GM23338 (cell line): ENCODE data around the gene NDOR1. TPM values are rescaled to one million over a fixed set of nuclear protein-coding genes. Genes with fewer than 3 reads are reported as not detected.

Experiments used
- ATAC-seq: fragments of 200-7000 bp; cut with Tn5 transposase; 3 replicates; pipeline ENCODE4 v1.9.1; 2020
- DNase-seq: peaks from one replicate; pipeline ENCODE4 v3.0.0-alpha.2; 2015; ENCODE audit warnings: low spot score
- H2AFZ ChIP-seq: fragments of 200-600 bp; sonication (generic); 2 replicates; pipeline ENCODE4 v1.8.0; 2016; ENCODE audit warnings: antibody characterized with exemption, mild to moderate bottlenecking, moderate library complexity
- H3F3A ChIP-seq: fragments of 200-600 bp; sonication (generic); replicated peaks from 2 replicates; pipeline ENCODE4 v1.8.0; 2017; ENCODE audit warnings: antibody characterized with exemption, mixed run types, low read depth
- H3K27ac ChIP-seq: fragments of 200-600 bp; sonication (generic); 2 replicates; pipeline ENCODE4 v1.6.1; 2016; ENCODE audit warnings: low read depth
- H3K27me3 ChIP-seq: fragments of 200-600 bp; sonication (generic); 2 replicates; pipeline ENCODE4 v1.8.0; 2016; ENCODE audit warnings: mild to moderate bottlenecking, mixed run types, moderate library complexity; ENCODE audit not compliant: insufficient read depth
- H3K36me3 ChIP-seq: fragments of 200-600 bp; sonication (generic); 2 replicates; pipeline ENCODE4 v1.8.0; 2016; ENCODE audit warnings: mild to moderate bottlenecking; ENCODE audit not compliant: insufficient read depth
- H3K4me1 ChIP-seq: fragments of 200-600 bp; sonication (generic); 2 replicates; pipeline ENCODE4 v1.8.0; 2016; ENCODE audit warnings: mild to moderate bottlenecking, moderate library complexity; ENCODE audit not compliant: insufficient read depth
- H3K4me2 ChIP-seq: fragments of 200-600 bp; sonication (generic); 2 replicates; pipeline ENCODE4 v1.7.1; 2017; ENCODE audit warnings: mixed run types
- H3K4me3 ChIP-seq: fragments of 200-600 bp; sonication (generic); 2 replicates; pipeline ENCODE4 v1.6.1; 2016; ENCODE audit warnings: mixed run types
- H3K79me2 ChIP-seq: fragments of 200-600 bp; sonication (generic); replicated peaks from 2 replicates; pipeline ENCODE4 v1.8.0; 2017; ENCODE audit warnings: mild to moderate bottlenecking; ENCODE audit not compliant: insufficient read depth
- H3K9me2 ChIP-seq: fragments of 200-600 bp; sonication (generic); 2 replicates; pipeline ENCODE4 v1.8.0; 2017; ENCODE audit not compliant: insufficient read depth
- H4K20me1 ChIP-seq: fragments of 200-600 bp; sonication (generic); replicated peaks from 2 replicates; pipeline ENCODE4 v1.8.0; 2017; ENCODE audit warnings: mild to moderate bottlenecking; ENCODE audit not compliant: insufficient read depth
- H3K27ac Mint-ChIP-seq: 2 replicates; pipeline ENCODE4 v1.8.0; 2020; ENCODE audit warnings: inconsistent platforms, mild to moderate bottlenecking, moderate library complexity, mixed read lengths
- H3K27me3 Mint-ChIP-seq: 3 replicates; pipeline ENCODE4 v1.8.0; 2022; ENCODE audit warnings: low read depth, mild to moderate bottlenecking, moderate library complexity, mixed read lengths, inconsistent platforms; ENCODE audit not compliant: insufficient read depth, poor library complexity
- H3K36me3 Mint-ChIP-seq: 3 replicates; pipeline ENCODE4 v1.8.0; 2021; ENCODE audit warnings: low read depth, mild to moderate bottlenecking, inconsistent platforms, moderate library complexity, mixed read lengths
- H3K4me1 Mint-ChIP-seq: 3 replicates; pipeline ENCODE4 v1.8.0; 2020; ENCODE audit warnings: mild to moderate bottlenecking, inconsistent platforms, mixed read lengths
- H3K4me3 Mint-ChIP-seq: 3 replicates; pipeline ENCODE4 v1.8.0; 2021; ENCODE audit warnings: moderate library complexity, mild to moderate bottlenecking, inconsistent platforms, mixed read lengths
- H3K9me3 Mint-ChIP-seq: 3 replicates; pipeline ENCODE4 v1.8.0; 2020; ENCODE audit warnings: moderate library complexity, mild to moderate bottlenecking, inconsistent platforms, mixed read lengths
- EZH2 ChIP-seq: fragments of 200-600 bp; sonication (generic); IDR thresholded peaks from one replicate; pipeline ENCODE4 v1.8.0; 2017; ENCODE audit warnings: antibody characterized with exemption, mild to moderate bottlenecking, low read depth; ENCODE audit not compliant: unreplicated experiment
- EZH2phosphoT487 ChIP-seq: fragments of 200-600 bp; sonication (generic); IDR thresholded peaks from one replicate; pipeline ENCODE4 v1.8.1; 2018; ENCODE audit warnings: antibody characterized with exemption; ENCODE audit not compliant: unreplicated experiment
- JUNB ChIP-seq: IDR thresholded peaks from one replicate; pipeline ENCODE4 v1.6.1; 2016; ENCODE audit warnings: antibody characterized with exemption; ENCODE audit not compliant: unreplicated experiment
- NANOG ChIP-seq: IDR thresholded peaks from 2 replicates; pipeline ENCODE4 v1.6.1; 2016; ENCODE audit warnings: antibody characterized with exemption, borderline replicate concordance
- POLR2AphosphoS5 ChIP-seq: IDR thresholded peaks from 2 replicates; pipeline ENCODE4 v1.6.1; 2016; ENCODE audit warnings: antibody characterized with exemption, low read depth
- ZNF114 ChIP-seq: fragments of 250-450 bp; sonication (Bioruptor Pico); IDR thresholded peaks from 2 replicates; pipeline ENCODE4 v1.5.0; 2020; ENCODE audit warnings: mild to moderate bottlenecking, moderate library complexity
- ZNF331 ChIP-seq: fragments of 250-450 bp; sonication (Bioruptor Pico); IDR thresholded peaks from 2 replicates; pipeline ENCODE4 v1.5.0; 2020; ENCODE audit warnings: low read depth, mild to moderate bottlenecking, moderate library complexity
- polyA plus RNA-seq: library from polyadenylated mRNA; unstranded; fragments of >200 nt; fragmentation: Nextera tagmentation; extraction: Ambion mirVana; gene quantifications from 2 replicates; pipeline ENCODE4 v1.2.1, GENCODE V29; 2016
- total RNA-seq: library from RNA; depleted of rRNA; stranded (reverse); fragments of >200 nt; shearing (Covaris generic); gene quantifications from 2 replicates; pipeline ENCODE4 v1.2.3, GENCODE V29; 2014
- TF ChIP-seq, protein P1 (sequence below): IDR thresholded peaks from one replicate; pipeline ENCODE4 v1.6.1; 2018; ENCODE audit warnings: antibody characterized with exemption; ENCODE audit not compliant: unreplicated experiment
- TF ChIP-seq, protein P2 (sequence below), 2 experiments: fragments of 200-600 bp in 1 of 2; sonication (generic) in 1 of 2; conservative IDR thresholded peaks; 2 replicates each; pipeline versions ENCODE4 v1.5.1 to v1.6.1; 2016 to 2017; ENCODE audit warnings: antibody characterized with exemption in 2 of 2, low read depth in 2 of 2, mild to moderate bottlenecking in 2 of 2, moderate library complexity in 1 of 2
- TF ChIP-seq, protein P3 (sequence below): IDR thresholded peaks from 2 replicates; pipeline ENCODE4 v1.6.1; 2016; ENCODE audit warnings: antibody characterized with exemption

The NDOR1 gene
- total and polyA plus RNA-seq, 2 experiments from 2014 or later: 19.4 to 38.1 TPM

DNA sequence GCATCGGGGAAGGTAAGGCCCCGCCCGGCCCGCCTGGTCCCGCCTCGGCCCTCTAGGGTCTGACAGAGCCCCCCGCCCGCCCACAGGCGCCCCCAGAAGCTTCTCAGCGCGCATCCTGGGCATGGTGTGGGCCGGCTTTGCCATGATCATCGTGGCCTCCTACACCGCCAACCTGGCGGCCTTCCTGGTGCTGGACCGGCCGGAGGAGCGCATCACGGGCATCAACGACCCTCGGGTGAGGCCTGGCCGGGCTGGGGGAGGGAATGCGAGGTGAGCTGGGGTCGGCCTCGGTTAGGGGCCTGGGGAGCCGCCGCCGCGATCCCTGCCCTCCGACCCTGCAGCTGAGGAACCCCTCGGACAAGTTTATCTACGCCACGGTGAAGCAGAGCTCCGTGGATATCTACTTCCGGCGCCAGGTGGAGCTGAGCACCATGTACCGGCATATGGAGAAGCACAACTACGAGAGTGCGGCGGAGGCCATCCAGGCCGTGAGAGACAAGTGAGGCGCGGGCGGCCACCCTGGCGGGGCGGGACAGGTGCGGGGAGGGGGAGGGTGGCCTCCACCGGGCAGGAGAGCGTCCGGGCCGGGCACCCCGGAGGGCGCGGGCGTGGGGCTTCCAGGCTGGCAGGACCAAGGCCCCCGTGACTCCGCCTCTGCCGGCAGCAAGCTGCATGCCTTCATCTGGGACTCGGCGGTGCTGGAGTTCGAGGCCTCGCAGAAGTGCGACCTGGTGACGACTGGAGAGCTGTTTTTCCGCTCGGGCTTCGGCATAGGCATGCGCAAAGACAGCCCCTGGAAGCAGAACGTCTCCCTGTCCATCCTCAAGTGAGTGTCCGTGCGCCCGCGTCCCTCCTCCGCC is 42.8 kb upstream of the NDOR1 start:
- no peaks in the 10 kb centered on the region for H3K4me1 ChIP-seq
- H3K36me3 ChIP-seq: no peaks in the 10 kb centered on the region
- Mint-ChIP-seq H3K27ac (no peak overlapping the region), H3K27me3 (peaks cover 87% of the 10 kb centered on the region), H3K4me3 (peak overlapping the region; percentile 69), H3K4me1 (no peaks in the 10 kb centered on the region; the same call in 2 of the 3 replicates), H3K36me3 (no peaks in the 10 kb centered on the region), H3K9me3 (no peaks in the 10 kb centered on the region)
- H3K27ac ChIP-seq: no peak overlapping the region
- no peaks in the 10 kb centered on the region for H4K20me1 ChIP-seq
- H2AFZ ChIP-seq: peak overlapping the region; percentile 56
- H3K79me2 ChIP-seq: no peaks in the 10 kb centered on the region
- H3F3A ChIP-seq: no peaks in the 10 kb centered on the region
- ATAC-seq (peak; percentile 30), DNase-seq (peak; percentile 74)
- TF ChIP-seq, protein P1, sequence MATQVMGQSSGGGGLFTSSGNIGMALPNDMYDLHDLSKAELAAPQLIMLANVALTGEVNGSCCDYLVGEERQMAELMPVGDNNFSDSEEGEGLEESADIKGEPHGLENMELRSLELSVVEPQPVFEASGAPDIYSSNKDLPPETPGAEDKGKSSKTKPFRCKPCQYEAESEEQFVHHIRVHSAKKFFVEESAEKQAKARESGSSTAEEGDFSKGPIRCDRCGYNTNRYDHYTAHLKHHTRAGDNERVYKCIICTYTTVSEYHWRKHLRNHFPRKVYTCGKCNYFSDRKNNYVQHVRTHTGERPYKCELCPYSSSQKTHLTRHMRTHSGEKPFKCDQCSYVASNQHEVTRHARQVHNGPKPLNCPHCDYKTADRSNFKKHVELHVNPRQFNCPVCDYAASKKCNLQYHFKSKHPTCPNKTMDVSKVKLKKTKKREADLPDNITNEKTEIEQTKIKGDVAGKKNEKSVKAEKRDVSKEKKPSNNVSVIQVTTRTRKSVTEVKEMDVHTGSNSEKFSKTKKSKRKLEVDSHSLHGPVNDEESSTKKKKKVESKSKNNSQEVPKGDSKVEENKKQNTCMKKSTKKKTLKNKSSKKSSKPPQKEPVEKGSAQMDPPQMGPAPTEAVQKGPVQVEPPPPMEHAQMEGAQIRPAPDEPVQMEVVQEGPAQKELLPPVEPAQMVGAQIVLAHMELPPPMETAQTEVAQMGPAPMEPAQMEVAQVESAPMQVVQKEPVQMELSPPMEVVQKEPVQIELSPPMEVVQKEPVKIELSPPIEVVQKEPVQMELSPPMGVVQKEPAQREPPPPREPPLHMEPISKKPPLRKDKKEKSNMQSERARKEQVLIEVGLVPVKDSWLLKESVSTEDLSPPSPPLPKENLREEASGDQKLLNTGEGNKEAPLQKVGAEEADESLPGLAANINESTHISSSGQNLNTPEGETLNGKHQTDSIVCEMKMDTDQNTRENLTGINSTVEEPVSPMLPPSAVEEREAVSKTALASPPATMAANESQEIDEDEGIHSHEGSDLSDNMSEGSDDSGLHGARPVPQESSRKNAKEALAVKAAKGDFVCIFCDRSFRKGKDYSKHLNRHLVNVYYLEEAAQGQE: no peak
- TF ChIP-seq, protein P2, sequence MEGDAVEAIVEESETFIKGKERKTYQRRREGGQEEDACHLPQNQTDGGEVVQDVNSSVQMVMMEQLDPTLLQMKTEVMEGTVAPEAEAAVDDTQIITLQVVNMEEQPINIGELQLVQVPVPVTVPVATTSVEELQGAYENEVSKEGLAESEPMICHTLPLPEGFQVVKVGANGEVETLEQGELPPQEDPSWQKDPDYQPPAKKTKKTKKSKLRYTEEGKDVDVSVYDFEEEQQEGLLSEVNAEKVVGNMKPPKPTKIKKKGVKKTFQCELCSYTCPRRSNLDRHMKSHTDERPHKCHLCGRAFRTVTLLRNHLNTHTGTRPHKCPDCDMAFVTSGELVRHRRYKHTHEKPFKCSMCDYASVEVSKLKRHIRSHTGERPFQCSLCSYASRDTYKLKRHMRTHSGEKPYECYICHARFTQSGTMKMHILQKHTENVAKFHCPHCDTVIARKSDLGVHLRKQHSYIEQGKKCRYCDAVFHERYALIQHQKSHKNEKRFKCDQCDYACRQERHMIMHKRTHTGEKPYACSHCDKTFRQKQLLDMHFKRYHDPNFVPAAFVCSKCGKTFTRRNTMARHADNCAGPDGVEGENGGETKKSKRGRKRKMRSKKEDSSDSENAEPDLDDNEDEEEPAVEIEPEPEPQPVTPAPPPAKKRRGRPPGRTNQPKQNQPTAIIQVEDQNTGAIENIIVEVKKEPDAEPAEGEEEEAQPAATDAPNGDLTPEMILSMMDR (conservative IDR thresholded peaks at IDR 0.05; ENCODE audit: low read depth in 2 of 2): peak in 1 of 2 experiments; percentile 23; a peak in 2 of 4 replicates
- peak; percentile 46 for TF ChIP-seq EZH2
- peaks cover 86% of the 10 kb centered on the region for H3K27me3 ChIP-seq
- H3K4me3 ChIP-seq: peak overlapping the region; percentile 62
- H3K9me2 ChIP-seq: no peaks in the 10 kb centered on the region
- peak overlapping the region; percentile 82 for H3K4me2 ChIP-seq

DNA sequence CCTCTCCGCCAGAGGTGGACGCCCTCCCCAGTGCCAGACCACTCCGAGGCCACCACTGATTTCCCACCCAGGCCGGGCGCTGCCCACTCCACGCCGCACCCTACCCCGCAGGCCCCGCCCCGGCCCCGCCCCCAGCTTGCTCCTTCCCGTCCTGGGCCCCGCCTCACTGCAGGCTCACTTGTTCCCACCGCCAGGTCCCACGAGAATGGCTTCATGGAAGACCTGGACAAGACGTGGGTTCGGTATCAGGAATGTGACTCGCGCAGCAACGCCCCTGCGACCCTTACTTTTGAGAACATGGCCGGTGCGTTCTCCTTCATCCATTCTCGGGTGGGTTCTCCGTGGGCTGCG is 42.2 kb upstream of the NDOR1 start:
- no peak overlapping the region for H3K27ac ChIP-seq
- Mint-ChIP-seq H3K36me3 (no peaks in the 10 kb centered on the region), H3K27ac (no peak overlapping the region), H3K4me3 (peak overlapping the region; percentile 69), H3K9me3 (no peaks in the 10 kb centered on the region), H3K27me3 (peaks cover 87% of the 10 kb centered on the region), H3K4me1 (no peaks in the 10 kb centered on the region; the same call in 2 of the 3 replicates)
- no peaks in the 10 kb centered on the region for H3K79me2 ChIP-seq
- no peaks in the 10 kb centered on the region for H3K36me3 ChIP-seq
- ATAC-seq: peak; percentile 7
- no peaks in the 10 kb centered on the region for H3K9me2 ChIP-seq
- peaks cover 86% of the 10 kb centered on the region for H3K27me3 ChIP-seq
- no peaks in the 10 kb centered on the region for H4K20me1 ChIP-seq
- no peaks in the 10 kb centered on the region for H3F3A ChIP-seq
- H2AFZ ChIP-seq: no peak overlapping the region
- no peaks in the 10 kb centered on the region; the same call in 1 of the 2 replicates for H3K4me1 ChIP-seq
- peak overlapping the region; percentile 62 for H3K4me3 ChIP-seq
- H3K4me2 ChIP-seq: peak overlapping the region; percentile 82
- peak; percentile 73 for DNase-seq
- TF ChIP-seq, protein P1: no peak
- TF ChIP-seq ZNF331 (no peak), NANOG (no peak), POLR2AphosphoS5 (no peak), EZH2phosphoT487 (no peak), JUNB (no peak), EZH2 (no peak), ZNF114 (no peak)
- TF ChIP-seq, protein P3, sequence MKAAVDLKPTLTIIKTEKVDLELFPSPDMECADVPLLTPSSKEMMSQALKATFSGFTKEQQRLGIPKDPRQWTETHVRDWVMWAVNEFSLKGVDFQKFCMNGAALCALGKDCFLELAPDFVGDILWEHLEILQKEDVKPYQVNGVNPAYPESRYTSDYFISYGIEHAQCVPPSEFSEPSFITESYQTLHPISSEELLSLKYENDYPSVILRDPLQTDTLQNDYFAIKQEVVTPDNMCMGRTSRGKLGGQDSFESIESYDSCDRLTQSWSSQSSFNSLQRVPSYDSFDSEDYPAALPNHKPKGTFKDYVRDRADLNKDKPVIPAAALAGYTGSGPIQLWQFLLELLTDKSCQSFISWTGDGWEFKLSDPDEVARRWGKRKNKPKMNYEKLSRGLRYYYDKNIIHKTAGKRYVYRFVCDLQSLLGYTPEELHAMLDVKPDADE: no peak
- TF ChIP-seq, protein P2 (conservative IDR thresholded peaks at IDR 0.05; ENCODE audit: low read depth in 2 of 2): no peak
